OCI-M1 (cell line): ENCODE data around the gene TAF4.
"Not testable (repeated sequence)": the region's sequence is repeated elsewhere in the genome, so short reads cannot be mapped to it uniquely, and the experiment has no call there.

ENCODE experiments used
- DNase-seq: peaks from one replicate; lab custom pipeline; 2025; lab: John Stamatoyannopoulos, UW

TAF4 gene

DNA sequence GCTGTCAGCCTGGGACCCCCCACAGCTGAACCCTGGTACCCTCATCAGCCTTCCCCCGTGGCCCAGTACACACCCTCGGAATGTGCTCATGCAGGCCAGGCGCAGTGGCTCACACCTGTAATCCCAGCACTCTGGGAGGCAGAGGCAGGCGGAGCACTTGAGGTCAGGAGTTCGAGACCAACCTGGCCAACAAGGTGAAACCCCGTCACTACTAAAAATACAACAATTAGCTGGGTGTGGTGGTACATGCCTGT lies 9.9 kb downstream of the TAF4 start:
- not testable (repeated sequence) for DNase-seq

DNA sequence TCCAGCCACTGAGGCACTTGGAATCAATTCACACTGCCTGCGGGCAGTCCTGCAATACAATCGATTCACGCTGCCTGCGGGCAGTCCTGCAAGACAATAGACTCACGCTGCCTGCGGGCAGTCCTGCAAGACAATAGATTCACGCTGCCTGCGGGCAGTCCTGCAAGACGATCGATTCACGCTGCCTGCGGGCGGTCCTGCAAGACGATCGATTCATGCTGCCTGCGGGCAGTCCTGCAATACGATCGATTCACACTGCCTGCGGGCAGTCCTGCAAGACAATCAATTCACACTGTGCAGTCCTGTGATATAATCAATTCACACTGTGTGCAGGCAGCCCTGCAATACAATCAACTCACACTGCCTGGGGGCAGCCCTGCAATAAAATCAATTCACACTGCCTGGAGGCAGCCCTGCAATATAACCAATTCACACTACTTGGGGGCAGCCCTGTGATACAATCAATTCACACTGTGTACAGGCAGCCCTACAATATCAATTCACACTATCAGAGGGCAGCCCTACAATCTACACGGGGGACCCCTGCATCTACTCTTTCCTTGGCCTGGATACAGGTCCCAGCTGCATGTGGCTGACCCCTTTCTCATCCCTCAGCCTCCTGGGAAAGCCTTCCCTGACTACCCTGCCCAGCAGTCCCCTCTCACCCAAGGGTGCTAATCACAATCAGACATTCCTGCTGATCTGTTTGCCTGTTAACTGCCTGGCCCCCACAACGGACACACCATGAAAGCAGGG lies 10.4 kb downstream of the TAF4 start:
- no peak for DNase-seq

DNA sequence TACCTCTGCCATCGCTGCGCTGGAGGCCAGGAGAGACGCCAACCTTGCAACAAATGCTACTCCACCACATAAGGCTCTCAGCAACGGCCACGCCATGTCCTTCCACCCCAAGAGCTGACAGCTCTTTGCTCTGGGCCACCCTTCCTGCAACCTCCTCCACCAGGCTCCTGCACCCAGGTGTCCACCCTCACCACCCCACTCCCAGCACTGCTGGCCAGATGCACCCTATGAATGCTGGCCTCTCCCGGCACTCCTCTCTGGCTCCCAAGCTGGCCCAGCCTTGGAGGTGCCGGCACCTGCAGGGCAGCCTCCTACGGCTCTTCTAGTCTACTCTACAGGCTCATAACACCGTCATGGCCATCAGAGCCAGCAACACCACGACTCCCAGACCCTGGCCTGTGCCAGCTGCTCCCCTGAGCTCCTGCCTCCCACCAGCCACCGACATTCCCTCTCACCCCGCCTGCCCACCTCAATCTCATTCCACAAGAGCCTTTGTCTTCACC lies 11.2 kb downstream of the TAF4 start:
- DNase-seq = no peak

DNA sequence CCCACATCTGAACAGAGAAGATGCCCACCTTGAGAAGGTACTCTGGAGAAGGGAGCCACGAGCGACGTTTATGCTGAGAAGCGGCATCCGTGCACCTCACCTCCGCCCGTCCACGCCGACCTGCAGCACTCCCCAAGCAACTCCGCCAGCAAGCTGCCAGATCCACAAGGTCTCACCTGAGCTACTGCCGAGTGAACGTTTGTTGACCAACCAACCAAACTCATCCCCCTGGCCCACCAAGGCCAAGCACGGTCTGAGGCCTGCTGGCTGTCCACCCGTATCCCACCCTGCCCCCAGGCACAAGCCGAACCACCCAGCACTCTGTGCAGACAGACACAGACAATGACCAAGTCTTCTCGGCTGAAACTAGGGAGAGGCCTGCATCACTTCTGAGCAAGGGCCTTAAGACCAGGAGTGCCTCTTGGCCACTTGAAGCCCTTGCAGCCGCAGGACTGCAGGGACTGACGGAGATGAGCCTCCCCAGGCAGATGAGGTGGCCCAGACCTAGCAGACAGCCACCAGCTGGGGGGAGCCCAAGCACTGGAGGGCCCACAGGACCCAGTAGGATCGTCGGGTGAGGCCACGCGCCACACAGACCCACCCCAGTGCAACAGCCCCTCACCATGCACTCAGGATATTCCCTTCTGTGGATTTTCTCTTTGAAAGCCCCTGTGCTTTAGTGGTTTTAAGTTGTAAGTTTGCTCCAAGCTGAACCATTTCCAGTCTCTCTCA lies 12.1 kb downstream of the TAF4 start:
- DNase-seq = no peak

DNA sequence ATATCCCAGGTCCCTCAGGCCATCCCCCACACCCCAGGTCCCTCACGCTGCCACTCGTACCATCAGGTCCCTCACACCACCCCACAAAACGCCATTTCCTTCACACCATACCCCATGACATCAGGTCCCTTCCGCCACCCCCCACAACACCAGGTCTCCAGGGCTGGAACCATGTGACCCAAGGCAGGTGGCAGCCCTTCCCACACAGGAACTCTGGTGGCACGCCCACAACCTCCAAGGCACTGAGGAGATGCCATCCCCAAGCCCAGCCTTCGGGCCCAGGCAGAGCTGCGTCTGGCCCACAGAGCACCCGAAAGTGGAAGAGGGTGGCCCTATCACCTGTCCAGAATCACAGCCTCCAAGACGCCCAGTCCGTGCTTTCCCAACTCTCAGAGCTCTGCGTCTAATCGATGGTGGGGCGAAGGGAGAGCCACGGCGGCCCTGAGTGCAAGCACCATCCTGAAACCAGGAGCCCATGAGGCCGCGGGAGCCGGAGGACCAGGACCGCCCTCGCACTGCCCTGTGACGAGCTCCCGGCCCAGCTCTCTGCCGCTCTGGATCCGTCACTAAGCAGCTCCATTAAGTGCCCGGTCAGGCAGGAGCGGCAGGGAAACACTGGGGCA lies 12.7 kb downstream of the TAF4 start:
- DNase-seq = no peak

DNA sequence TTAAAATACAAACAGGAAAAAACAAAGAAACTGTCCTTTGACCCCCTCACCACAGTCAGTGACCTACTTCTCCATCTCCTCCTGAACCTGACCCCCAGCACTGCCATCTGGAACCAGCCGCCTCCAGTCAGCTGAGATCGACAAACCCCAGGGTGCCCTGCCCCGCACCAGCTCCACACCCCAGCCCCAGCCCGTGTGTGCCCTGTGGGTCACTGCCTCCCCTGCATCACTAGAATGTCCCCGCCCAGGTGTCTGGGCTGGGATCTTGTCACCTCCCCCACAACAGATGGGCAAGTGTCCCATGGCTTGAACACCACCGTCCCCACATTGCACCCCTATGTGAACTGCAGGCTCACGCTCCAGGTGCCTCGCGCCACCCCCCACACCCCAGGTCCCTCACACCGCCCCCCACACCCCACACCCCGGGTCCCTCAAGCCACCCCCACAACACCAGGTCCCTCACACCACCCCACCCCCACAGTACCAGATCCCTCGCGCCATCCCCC lies 13.3 kb downstream of the TAF4 start:
- no peak for DNase-seq

DNA sequence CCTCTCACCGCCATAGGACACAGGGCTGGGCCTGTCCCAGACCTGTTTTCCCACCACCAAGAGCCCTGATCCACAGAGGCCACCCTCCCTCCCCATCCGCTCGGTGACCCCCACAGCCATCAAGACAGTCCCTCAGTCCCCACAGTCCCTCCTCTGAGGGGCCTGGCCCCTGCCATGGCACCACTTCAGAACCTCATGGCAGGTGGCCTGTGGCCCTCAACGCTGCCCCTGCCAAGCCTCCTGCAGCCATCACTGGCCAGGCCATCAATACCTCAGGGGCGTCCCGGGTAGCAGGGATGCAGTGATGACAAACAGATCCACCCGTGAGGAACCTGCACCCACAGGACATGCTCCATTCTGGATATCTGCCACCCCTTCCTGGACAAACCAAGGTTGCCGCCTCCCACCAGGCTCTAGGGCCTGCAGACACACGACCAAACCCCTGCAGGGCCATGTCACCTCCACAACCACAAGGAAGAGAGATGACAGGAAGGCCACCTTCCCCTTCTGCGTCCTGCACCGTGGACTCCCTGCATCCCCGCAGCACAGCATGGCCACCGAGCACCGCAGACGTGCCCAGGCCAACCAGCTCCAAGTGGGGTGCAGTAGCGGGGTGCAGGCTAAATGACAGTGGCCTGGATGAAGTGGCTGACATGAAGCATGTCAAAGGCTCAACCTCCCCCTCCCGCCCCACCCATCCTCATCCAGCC lies 14.0 kb downstream of the TAF4 start:
- DNase-seq = no peak

DNA sequence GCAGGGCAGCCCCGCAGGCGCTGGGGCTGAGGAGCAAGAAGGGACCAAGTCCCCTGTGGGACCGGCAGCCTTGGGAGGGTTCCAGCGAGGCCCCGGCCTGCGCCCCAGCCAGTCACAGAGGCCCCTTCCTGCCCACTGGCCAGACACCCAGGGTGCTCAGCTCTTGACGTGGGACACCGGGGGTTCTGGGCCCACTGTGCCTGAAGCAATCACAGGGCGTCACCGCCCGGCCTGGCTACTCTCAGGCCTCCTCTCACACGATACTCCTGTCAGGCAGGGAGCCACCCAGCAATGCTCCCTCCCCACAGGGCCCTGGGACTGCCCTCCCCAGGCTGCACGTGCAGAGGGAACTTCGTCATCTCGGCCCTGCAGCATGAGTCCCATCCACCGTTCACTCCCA lies 14.5 kb downstream of the TAF4 start:
- DNase-seq = no peak

DNA sequence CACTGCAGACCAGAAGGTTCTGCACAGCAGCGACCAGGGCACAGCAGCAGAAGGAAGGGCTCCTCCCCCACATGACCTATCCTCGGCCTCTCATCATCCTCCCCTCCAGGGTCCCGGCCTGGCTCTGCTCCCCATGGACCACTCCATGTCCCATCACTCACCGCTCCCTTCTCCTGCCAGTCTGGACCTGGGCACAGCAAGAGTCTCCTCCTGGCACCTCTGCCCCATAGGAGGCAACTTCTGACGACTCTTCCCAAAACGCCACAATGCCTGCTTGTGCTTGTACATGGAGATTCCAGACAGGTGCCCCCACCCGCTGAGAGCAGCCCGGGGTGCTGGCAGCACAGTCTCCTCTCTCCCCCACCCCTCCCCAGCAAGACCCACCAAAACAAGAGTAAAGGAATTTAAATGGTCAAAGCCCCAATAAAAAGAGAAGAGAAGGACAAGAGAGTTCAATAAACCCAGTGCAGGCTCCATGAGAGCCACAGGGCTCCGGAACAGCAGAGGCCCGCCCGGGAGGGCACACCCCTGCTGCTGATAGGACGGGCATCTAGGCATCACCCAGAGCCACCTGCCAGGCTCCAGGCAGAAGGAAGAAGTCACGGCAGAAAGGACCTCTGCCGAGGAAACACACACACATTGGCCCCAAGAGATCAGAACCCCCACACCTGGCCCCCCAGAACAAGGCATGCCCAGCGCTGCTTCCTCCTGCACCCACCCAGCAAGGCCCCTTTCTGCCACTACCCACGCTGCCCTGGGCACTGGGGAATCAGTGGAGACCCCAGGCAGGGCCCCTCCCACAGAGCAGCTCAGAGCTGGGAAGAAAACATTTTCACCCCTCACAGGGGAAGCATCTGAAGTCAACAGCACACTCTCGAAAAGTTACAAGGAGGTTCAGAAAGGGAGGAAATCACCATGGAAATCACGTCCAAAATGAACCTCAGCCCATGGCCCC lies 15.2 kb downstream of the TAF4 start:
- DNase-seq = no peak

DNA sequence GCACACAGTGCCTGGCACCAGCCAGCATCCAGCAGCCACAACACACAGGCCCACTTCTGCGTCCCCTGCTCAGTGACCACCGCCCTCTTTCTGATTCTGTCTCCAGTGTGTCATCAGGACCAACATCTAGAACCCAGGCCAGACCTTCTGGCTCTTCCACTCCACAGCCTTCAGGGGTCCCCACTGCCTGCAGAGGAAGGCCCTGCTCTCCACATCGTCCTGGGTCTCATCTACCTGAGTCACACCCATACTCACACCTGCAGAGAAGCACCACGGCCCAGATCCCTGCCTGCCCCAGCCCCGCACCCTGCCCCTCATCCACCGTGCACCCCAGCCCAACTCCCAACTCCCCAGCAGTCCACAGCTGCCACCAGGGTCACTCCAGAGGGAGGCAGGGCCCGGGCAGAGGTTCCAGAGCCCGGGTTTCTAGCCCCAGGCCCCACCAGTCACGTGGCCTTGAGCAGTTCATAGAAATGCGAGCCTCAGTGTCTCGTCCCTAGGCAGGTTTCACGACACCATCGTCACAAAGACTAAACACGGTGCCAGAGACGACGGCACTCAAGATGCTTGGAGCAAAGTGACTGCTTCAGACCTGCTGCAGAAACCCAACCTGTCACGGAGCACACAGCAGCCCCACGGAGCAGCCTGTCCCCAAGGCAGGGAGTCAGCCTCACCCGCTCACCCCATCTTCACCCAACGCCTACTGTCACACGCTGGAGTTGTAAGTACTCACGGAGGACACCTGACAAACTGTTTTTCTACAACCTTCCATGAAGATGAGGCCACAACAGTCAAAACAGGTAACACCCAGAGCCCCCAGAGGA lies 16.1 kb downstream of the TAF4 start:
- no peak for DNase-seq

DNA sequence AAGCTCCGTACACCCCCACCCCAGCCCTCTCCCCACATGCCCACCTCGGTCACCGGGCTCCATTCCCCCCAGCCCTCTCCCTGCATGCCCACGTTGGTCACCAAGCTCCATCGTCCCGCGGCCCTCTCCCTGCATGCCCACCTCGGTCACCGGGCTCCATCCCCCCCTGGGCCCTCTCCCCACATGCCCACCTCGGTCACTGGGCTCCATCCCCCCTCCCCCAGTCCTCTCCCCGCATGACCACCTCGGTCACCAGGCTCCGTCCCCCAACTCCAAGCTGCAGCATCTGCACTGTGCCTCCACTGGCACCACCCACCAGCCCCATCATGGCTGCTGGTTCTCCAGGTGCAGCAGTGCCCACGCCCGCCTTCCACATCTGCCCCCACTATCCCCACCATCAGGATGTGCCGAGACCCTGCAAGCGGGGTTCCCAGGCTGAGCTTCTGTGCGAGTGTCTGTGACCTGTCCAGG lies 16.8 kb downstream of the TAF4 start:
- no peak for DNase-seq

DNA sequence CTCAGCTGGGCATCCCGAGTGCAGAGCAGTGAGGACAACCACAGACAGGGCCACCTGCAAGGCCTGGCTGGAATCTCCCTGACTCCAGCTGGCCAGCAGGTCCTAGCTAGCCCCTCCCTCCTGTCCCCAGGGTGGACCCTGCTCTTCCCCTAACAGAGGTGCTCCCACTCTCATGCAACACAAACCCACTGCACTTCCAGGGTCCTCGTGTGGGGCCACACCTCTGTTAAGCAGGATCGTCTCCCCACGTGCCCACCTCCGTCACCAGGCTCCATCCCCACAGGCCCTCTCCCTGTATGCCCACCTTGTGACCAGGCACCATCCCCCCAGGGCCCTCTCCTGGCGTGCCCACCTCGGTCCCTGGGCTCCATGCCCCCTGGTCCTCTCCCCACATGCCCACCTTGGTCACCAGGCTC lies 17.3 kb downstream of the TAF4 start:
- DNase-seq = no peak

DNA sequence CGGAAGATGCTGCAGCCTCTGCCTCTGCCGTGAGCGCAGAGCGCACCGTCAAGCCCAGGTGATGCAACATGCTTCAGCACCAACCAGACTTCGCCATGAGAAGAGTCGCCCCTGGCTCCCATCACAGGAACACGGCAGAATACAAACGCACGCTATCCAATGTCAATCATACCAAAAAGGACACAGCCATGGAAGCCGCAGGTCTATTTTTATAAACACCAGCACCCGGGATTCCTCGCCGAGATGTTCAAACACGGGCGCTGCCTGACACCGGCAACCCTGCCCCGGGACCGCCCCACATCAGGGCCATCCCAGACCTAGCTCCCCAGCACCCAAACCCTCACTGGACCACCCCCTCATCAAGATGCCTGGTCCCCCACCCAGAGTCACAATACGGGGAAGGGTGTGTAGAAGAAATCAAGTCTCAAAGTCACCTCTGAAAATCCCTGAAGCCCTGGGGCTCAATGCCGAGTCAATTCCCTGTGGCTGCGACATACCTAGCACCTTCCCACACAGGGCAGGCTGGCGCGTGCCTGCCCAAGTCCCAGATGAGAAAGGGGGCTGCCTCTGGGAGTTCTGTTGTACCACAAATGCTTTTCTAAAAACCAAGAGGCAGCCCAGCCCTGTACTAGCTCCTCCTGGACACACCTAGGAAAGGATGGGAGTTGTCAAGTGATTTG lies 17.9 kb downstream of the TAF4 start:
- no peak for DNase-seq

DNA sequence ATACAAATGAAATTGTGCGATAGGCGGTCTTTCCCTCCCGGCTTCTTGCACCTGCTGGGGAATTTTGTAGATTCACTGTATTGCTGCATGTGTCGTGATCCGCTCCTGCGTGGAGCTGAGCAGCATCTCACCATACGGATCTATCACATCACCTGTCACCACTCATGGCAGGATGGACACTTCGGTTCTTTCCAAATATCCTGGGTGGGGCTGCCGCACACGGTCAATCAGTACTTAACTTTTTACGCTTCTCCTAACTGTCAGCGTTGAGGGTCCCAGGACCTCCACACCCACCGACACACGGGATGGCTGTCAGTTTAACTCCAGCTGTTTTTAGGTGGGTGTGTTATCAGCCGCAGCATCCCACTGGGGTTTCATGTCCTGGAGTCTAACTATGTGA lies 19.2 kb downstream of the TAF4 start:
- no peak for DNase-seq

DNA sequence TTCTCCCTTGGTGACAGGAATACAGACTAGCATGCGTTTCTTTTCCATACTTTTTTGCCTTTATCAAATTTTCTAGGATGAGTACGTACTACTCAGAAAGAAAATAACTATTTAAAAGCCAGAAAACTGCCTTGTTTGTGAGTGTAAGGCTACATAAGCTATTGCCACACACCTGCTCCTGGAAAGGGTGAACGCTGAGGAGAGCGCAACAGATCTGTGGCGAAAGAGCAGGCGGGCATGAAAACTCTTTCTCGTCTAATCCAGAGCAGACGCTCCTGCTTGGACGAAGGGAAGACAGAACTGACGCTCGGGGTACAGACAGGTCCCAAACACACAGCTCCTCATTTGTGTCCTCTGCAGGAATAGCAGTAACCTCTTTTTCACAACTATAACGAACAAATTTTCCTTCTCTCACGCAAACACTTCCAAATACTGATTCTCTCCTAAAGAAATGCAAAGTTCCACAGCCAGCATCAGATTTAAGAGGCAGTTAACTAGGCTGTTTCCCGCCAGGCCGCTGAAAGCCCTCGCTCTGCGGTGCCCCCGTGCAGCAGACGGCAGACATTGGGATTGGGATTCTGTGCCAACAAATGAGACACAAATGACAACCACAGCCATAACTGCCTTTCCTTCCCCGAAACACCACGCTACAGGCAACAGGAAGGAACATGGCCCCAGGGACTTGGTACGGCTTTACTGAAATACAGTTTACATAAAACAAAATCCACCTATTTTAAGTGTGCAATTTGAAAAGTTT lies 20.0 kb downstream of the TAF4 start:
- no peak for DNase-seq

DNA sequence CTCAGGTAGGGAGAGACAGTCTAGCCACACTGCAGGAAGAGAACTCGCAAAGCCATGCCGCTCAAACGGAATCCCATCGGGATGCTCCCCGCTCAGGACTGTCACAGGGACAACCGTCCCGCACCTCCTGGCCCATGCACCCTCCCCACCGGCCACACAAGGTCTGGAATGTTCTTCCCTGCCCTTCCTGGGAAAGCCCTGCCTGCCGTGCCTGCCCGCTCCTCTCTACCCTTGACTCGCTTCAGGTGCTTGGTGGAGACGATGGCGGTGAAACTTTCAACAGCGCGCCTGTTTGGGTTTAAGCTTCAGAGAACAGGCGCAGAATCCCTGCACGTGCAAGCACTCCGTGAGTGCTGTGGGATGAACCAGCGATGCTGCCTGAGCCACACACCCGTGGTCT lies 20.6 kb downstream of the TAF4 start:
- DNase-seq = no peak

DNA sequence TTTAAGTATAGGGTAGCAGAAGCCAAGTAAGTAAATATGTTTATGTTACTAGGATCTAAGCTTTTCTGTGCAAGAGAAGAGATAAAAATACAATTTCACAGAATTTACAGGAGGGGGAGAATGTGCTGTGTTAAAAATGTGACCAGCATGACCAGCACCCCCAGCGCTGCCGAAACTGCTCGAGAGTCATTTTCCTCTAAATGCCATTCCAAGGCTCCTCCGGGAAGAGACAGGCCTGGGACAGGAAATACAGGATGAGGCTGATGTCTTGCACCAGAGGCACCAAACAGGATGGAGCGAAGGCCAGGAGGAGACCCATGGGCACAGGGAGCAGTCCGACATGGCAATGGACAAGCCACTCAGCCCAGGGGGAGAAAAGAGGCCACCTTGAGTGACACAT lies 21.1 kb downstream of the TAF4 start:
- no peak for DNase-seq

DNA sequence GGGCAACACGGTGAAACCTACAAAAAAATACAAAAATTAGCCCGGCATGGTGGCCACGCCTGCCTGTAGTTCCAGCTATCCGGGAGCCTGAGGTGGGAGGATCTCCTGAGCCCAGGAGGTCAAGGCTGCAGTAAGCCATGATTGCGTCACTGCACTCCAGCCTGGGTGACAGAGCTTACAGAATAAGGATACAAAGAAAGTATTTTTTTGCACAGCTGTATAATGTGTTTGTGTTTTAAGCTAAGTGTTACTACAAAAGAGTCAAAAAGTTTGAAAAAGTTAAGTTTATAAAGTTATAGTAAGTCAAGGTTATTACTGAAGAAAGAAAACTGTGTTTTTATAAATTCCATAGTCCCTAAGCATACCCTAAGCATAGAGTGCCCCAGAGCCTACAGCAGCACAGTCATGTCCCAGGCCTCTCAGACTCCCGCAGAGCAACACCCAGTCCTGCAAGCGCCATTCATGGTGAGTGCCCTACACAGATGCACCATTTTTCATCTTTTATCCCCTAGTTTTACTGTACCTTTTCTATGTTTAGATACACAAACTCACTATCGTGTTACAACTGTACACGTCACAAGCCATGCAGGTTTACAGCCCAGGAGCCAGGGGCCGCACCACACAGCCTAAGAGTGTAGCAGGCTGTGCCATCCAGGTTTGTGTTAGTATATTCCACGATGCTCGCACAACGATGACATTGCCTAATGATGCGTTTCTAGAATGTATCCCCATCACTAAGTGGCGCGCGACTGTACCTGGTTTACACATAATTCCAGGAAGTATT lies 22.4 kb downstream of the TAF4 start:
- no peak for DNase-seq
